Measurements from ENCODE around the gene SEPHS1. TPM values are rescaled to one million over a fixed set of nuclear protein-coding genes. Genes with fewer than 3 reads are reported as not detected.

SEPHS1 gene
- total and polyA plus RNA-seq, 2 donors (not counting 1 experiment from before 2014, with no cell fraction given): 14.7 to 29.1 TPM

- H3K79me2 ChIP-seq (ENCODE audit: control insufficient read depth, insufficient read depth, low read length): no peaks in the 10 kb centered on the region
- no peaks in the 10 kb centered on the region for H3K9me3 ChIP-seq (ENCODE audit: control extremely low read depth in 1 of 3, control insufficient read depth in 2 of 3, insufficient read depth in 1 of 3, low read length in 2 of 3)
- peaks cover 2% of the 10 kb centered on the region for H3K27me3 Mint-ChIP-seq
- no peak overlapping the region for H3K27ac ChIP-seq (ENCODE audit: low read length in 2 of 2)
- no peak overlapping the region for H3K9ac ChIP-seq (ENCODE audit: low read length)
- no peak overlapping the region for H3K27ac Mint-ChIP-seq
- H3K9me3 Mint-ChIP-seq (ENCODE audit: insufficient read depth): no peaks in the 10 kb centered on the region
- CTCF ChIA-PET: no interaction called here
- no peak overlapping the region for H3K4me3 ChIP-seq (ENCODE audit: control extremely low read depth in 1 of 5, extremely low read depth in 1 of 5, insufficient read depth in 1 of 5, low read depth in 2 of 5, low read length in 4 of 5)
- H3K4me1 ChIP-seq (ENCODE audit: control insufficient read depth in 2 of 2, insufficient read depth in 2 of 2, low read length in 2 of 2): no peaks in the 10 kb centered on the region
- H2AFZ ChIP-seq (ENCODE audit: insufficient read depth, low read depth, low read length, poor library complexity, severe bottlenecking): peak overlapping the region; percentile 24
- DNase-seq: no peak
- H3K4me1 Mint-ChIP-seq: peaks cover 2% of the 10 kb centered on the region
- no peaks in the 10 kb centered on the region for H3K36me3 ChIP-seq (replicated peaks in 1 of 2; ENCODE audit: control extremely low read depth in 1 of 2, control insufficient read depth in 1 of 2, extremely low read depth in 1 of 2, insufficient read depth in 2 of 2, low read length in 1 of 2)
- intact Hi-C loops (cut with micrococcal nuclease): loop anchor here (1.0 kb wide), 1 partner anchor 31 kb away; no protein-coding TSS in a partner anchor
- no peaks in the 10 kb centered on the region for H3K27me3 ChIP-seq (replicated peaks in 1 of 4; ENCODE audit: control extremely low read depth in 1 of 4, control insufficient read depth in 3 of 4, insufficient read depth in 4 of 4, low read length in 3 of 4)
- H4K20me1 ChIP-seq (ENCODE audit: control insufficient read depth, insufficient read depth, low read length, poor library complexity, severe bottlenecking): no peaks in the 10 kb centered on the region
- no peak overlapping the region for H3K4me2 ChIP-seq (replicated peaks; ENCODE audit: low read depth, low read length, poor library complexity, severe bottlenecking)
- POLR2A ChIA-PET: no interaction called here
- H3K4me3 Mint-ChIP-seq: no peak overlapping the region
- TF ChIP-seq, protein P1, sequence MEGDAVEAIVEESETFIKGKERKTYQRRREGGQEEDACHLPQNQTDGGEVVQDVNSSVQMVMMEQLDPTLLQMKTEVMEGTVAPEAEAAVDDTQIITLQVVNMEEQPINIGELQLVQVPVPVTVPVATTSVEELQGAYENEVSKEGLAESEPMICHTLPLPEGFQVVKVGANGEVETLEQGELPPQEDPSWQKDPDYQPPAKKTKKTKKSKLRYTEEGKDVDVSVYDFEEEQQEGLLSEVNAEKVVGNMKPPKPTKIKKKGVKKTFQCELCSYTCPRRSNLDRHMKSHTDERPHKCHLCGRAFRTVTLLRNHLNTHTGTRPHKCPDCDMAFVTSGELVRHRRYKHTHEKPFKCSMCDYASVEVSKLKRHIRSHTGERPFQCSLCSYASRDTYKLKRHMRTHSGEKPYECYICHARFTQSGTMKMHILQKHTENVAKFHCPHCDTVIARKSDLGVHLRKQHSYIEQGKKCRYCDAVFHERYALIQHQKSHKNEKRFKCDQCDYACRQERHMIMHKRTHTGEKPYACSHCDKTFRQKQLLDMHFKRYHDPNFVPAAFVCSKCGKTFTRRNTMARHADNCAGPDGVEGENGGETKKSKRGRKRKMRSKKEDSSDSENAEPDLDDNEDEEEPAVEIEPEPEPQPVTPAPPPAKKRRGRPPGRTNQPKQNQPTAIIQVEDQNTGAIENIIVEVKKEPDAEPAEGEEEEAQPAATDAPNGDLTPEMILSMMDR (IDR thresholded peaks at IDR 0.05): no peak
- no peak for TF ChIP-seq EZH2 (IDR thresholded peaks at IDR 0.05; ENCODE audit: borderline replicate concordance, insufficient read depth, low read depth, low read length, poor library complexity, severe bottlenecking)
- ATAC-seq (ENCODE audit: low read depth): no peak
- WGBS (ENCODE audit: insufficient coverage): 88% methylated on average over 3 of the region's 9 CpGs
Observed at GRCh38 chr10:13270877-13271551, 77.1 kb downstream of the SEPHS1 start.

DNA sequence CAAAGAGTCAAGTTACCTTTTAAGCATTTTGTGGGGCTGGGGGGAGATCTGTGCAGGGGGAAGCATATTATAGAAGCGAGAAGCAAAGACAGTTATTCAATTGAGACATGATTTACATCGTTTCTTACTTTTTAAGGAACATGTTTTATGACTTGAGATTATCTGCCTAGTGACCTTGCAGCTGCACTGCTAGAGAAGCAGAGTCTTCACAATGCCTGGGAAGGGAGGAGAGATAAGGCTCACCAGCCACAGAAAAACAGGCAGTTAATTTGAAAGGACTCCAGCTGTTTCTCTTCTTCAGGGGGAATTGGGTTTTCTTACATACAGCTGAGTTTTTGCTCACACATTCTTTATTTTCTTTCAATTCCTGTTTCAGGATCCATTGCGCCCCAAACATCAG is 79.3 kb downstream of the SEPHS1 start:
- Histone ChIP-seq H3K4me3 (ENCODE audit: control extremely low read depth in 1 of 5, extremely low read depth in 1 of 5, insufficient read depth in 1 of 5, low read depth in 2 of 5, low read length in 4 of 5) (no peak overlapping the region), H3K79me2 (ENCODE audit: control insufficient read depth, insufficient read depth, low read length) (no peaks in the 10 kb centered on the region), H3K4me1 (ENCODE audit: control insufficient read depth in 2 of 2, insufficient read depth in 2 of 2, low read length in 2 of 2) (no peaks in the 10 kb centered on the region), H3K36me3 (replicated peaks in 1 of 2; ENCODE audit: control extremely low read depth in 1 of 2, control insufficient read depth in 1 of 2, extremely low read depth in 1 of 2, insufficient read depth in 2 of 2, low read length in 1 of 2) (no peaks in the 10 kb centered on the region), H2AFZ (ENCODE audit: insufficient read depth, low read depth, low read length, poor library complexity, severe bottlenecking) (no peak overlapping the region), H3K9ac (ENCODE audit: low read length) (no peak overlapping the region), H3K27me3 (replicated peaks in 1 of 4; ENCODE audit: control extremely low read depth in 1 of 4, control insufficient read depth in 3 of 4, insufficient read depth in 4 of 4, low read length in 3 of 4) (no peaks in the 10 kb centered on the region), H3K27ac (ENCODE audit: low read length in 2 of 2) (no peak overlapping the region), H3K4me2 (replicated peaks; ENCODE audit: low read depth, low read length, poor library complexity, severe bottlenecking) (no peak overlapping the region), H4K20me1 (ENCODE audit: control insufficient read depth, insufficient read depth, low read length, poor library complexity, severe bottlenecking) (no peaks in the 10 kb centered on the region), H3K9me3 (ENCODE audit: control extremely low read depth in 1 of 3, control insufficient read depth in 2 of 3, insufficient read depth in 1 of 3, low read length in 2 of 3) (no peaks in the 10 kb centered on the region)
- DNase-seq: no peak
- Mint-ChIP-seq H3K9me3 (ENCODE audit: insufficient read depth) (no peaks in the 10 kb centered on the region), H3K4me3 (no peak overlapping the region), H3K27me3 (peaks cover 12% of the 10 kb centered on the region), H3K27ac (no peak overlapping the region), H3K4me1 (peaks cover 2% of the 10 kb centered on the region)
- intact Hi-C loops (cut with micrococcal nuclease): no loop called here
- CTCF ChIA-PET: interaction anchor here (1.5 kb wide), 1 partner anchor 34 kb away, joined by 3 read pairs; no protein-coding TSS in a partner anchor
- POLR2A ChIA-PET: no interaction called here
- ATAC-seq (ENCODE audit: low read depth): no peak
- TF ChIP-seq EZH2 (IDR thresholded peaks at IDR 0.05; ENCODE audit: borderline replicate concordance, insufficient read depth, low read depth, low read length, poor library complexity, severe bottlenecking): no peak
- no CpG with 5 or more reads among the region's 3 CpGs for WGBS (ENCODE audit: insufficient coverage)
